ENCODE data around the gene ITM2C.

Gene ITM2C

DNA sequence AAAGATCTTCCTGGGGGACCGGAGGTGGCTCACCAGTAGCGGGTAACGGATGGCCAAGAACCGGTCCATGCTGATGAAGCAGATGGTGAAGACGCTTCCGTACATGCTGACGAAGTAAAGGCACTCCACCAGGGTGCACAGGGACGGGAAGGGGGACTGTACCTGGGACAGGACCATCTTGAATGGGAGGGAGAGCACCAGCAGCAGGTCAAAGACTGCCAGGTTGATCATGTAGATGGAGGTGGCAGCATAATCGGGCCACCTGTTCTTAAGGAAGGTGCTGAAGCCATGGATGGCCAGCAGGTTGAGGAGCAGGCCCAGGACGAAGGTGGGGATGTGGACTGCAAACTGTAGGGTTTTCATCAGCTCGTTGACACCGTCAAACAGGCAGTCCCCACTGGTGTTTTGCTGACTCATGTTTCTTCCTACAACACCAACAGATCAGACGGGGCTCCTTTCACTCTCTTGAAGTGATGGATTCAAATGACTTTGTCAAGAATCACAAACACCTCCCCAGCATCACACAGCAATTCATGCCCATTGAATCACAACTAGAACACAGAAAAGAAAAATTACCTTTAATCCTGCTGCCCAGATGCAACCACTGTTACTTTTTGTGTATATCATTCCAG, 45.9 kb downstream of the ITM2C start:
- DNase-seq, result no peak

- DNase-seq, result no peak
These were observed 47.3 kb downstream of the ITM2C start for GRCh38 chr2:230912046-230912445.

DNA sequence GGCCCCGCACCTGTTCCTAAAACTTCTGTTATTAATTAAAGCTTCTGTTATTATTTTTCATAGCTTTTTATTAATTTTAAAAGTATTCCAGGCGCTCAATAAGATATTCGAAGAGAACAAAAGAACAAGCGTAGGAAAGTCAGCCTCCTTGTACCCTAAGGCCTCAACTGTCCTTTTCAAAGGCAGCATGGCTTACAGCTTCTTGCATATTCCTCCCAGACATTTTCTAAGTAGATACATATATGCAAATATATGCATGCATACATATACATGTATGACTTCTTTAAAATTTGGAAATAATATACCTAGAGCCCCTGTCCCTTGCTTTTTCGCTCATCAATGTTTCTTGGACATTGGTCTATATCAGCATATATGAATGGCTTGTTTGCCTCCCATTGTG, 48.0 kb downstream of the ITM2C start:
- no peak for DNase-seq

- DNase-seq, result peak; percentile 36
These were observed 48.8 kb downstream of the ITM2C start for GRCh38 chr2:230913406-230914143.

GRCh38 chr2:230914886-230915285, 50.1 kb downstream of the ITM2C start:
- no peak for DNase-seq

DNA sequence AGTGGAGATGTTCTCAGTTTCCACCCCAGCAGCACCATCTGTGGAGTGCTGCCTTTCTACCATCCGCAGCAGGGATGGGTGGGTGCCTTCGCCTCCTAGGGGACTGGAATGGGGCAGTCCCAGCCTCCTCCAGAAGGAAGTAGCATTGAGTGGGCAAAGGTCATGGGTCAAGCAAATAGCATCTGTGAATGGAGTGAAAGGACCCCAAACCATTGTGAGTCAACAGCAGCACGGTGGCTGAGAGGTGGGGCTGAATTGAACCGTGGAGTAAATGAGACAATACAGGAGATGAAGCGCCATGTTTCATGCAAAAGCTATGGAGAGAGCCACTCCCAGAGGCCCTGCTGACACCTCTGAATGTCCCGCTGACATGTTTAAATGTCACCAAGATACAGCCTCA, 50.6 kb downstream of the ITM2C start:
- DNase-seq, result no peak

GRCh38 chr2:230916218-230916617, 51.5 kb downstream of the ITM2C start:
- DNase-seq, result no peak

DNA sequence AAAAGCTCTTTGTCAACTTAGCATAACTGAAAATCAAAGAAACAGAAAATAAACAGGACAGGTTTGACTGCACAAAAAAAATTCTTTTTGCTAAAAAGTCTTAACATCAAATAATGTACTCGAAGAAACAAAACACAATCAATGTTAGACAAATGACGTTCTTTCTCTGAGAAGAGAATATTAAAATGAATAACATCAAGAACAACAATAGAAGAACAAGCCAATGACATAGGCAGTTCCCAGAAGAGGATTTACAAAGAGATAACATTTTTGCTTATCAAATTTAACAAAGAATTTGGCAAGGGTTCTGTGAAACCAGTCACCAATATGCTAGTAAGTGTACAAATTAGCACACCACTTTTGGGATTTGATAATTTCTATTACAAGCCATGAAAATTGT, 54.5 kb downstream of the ITM2C start:
- DNase-seq, result no peak

DNA sequence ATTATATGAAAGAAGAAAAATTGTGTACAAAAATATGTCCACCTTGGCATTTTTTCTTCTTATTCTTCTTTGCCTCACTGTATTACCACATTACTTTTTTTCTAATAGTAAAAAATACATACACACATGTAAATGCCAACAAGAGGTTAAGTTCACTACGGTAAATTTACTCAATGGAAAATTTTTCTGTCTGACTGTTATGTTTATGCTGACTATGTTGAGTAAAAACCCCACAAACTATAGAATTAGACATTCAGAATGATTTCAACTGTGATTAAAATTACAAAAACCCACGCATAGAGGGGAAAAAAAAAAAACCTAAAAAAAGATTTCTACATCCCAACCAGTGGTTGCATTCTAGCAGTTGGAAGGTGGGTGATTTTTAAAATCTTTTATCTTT, 54.9 kb downstream of the ITM2C start:
- DNase-seq, result no peak

GRCh38 chr2:230920167-230920566, 55.4 kb downstream of the ITM2C start:
- no peak for DNase-seq

DNA sequence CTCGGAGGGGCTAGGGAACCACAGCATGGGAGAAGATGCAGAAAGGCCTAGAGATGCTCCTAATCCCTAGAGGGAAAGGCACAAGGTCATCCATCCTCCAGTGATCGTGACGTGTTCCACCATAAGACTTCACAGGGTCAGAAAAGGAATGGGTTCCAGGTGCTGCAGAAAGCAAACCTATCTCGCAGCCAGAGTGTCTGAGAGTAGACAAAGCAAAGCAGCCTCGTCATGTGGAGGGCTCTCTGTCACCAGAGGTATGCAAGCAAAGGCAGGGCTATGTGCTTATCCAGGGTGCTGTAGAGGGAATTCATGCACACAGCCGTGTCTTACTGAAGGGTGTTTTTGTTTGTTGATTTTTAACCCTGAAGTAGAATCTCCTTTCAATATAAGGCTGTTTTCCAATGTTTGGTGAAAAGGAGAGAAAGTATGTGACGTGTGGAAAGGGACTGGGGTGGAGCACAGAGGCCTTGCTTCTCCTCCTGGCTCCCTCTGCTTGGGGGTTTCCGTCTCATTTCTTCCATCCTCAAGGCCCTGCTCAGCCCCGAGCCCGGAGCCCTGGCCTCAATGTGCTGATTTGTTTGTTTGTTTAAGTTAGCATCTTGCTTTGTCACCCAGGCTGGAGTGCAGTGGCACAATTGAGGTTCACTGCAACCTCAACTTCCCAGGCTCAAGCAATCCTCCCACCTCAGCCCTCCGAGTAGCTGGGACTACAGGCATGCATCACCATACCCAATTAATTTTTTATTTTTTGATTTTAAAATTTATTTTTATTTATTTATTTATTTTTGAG, 57.3 kb downstream of the ITM2C start:
- DNase-seq, result no peak

DNA sequence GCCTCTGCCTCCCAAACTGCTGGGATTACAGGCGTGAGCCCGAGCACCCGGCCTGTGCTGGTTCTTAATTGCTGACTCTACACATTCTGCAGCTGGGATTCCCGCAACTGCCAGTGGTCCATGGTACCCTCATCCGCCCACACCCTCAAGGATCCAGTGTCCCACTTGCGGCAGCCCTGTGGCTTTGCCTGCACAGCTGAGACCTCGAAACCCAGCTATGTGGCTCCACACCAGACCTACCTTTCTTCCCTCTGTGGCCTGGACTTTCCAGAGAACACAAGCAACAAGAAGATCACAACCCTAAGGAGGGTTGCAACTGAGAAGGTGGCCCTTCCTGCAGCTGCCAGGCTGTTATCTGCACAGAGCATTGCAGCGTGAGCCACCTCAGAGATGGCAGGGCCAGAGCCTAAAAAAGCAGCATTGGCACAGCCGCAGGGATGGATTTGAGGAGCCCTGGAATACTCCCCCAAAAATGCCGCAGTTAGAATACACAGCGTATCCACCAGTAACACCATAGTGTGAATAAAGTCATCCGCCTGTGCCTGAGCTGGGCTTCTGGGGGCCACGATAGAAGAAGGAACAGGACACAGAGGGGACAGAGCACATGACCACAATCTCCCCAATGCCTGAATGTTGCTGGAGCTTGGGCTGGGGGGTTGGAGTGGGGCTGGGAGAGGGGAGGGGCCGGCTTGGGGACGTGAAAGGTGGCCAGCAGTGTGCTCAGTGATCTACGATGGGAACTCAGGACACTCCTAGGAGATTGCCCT, 58.4 kb downstream of the ITM2C start:
- no peak for DNase-seq

- no peak for DNase-seq
These were observed 59.3 kb downstream of the ITM2C start for GRCh38 chr2:230924092-230924469.

- peak; percentile 54 for DNase-seq
These were observed 60.0 kb downstream of the ITM2C start, which contains the start of gene GPR55 for GRCh38 chr2:230924470-230925341. GPR55 (minus strand) TSS chr2:230925242; CDS start chr2:230910962, 14,280 bp downstream.

- DNase-seq, result no peak
These were observed 60.7 kb downstream of the ITM2C start for GRCh38 chr2:230925443-230925878.

DNA sequence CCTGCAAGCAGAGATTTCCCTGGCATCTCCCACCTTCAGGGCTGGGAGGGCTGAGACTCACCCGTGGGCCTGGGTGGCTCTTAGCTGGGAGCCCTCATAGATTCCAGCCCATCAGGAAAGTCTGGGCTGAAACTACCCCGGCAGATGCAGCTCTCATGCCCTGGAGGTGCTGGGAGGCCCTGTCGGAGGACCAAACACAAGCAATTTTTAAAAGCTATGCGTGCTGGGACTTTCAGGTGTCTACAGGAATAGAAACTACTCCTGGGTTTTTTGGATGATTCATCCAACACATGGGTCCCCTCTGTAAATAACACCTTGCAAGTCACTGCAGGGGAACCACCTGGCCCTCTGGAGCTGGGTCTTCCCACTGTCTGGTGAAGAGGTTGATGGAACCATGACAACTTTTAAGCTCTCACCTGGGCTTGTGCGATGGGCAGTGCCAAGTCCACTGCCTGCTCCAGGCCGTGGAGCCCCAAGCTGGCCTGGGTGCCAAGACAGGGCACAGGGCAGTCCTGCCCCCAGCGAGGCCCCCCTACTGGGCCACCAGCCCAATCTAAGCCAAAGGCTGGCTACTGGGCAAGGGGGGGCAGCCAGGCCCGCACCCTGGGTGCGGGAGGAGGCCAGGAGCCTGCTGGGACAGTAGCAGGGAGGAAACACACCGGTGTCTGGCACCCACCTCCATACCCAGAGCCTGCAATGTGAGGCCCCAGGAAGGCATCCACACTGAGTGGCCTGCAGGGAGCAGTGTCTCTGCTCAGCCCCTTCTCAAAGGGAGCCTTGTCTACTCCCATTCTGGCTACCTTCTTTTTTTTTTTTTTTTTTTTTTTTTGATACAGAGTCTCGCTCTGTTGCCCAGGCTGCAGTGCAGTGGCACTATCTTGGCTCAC, 61.4 kb downstream of the ITM2C start:
- peak; percentile 20 for DNase-seq

- no peak for DNase-seq
These were observed 63.1 kb downstream of the ITM2C start for GRCh38 chr2:230927711-230928341.

Data from DMS53 (cell line).